NCI-H510A (cell line): ENCODE data around the gene TMED5.

Experiments used
- DNase-seq: peaks from one replicate; lab custom pipeline; 2025; lab: John Stamatoyannopoulos, UW

TMED5 gene

GRCh38 chr1:93120614-93121013, 59.6 kb downstream of the TMED5 start:
- no peak for DNase-seq

GRCh38 chr1:93114391-93114790, 65.8 kb downstream of the TMED5 start:
- DNase-seq: no peak

- no peak for DNase-seq
Observed at GRCh38 chr1:93113127-93113526, 67.1 kb downstream of the TMED5 start.

- no peak for DNase-seq
Observed at GRCh38 chr1:93111561-93111960, 68.7 kb downstream of the TMED5 start.

GRCh38 chr1:93111065-93111464, 69.1 kb downstream of the TMED5 start:
- DNase-seq: no peak

GRCh38 chr1:93109578-93109977, 70.6 kb downstream of the TMED5 start:
- no peak for DNase-seq

GRCh38 chr1:93108335-93108734, 71.9 kb downstream of the TMED5 start:
- no peak for DNase-seq

GRCh38 chr1:93107395-93107794, 72.8 kb downstream of the TMED5 start:
- DNase-seq: no peak

GRCh38 chr1:93106226-93106625, 74.0 kb downstream of the TMED5 start:
- DNase-seq: no peak

- no peak for DNase-seq
Observed at GRCh38 chr1:93102142-93102541, 78.1 kb downstream of the TMED5 start.
